ENCODE measurements around the gene EIF5A.
A peak's percentile ranks its signal among the peaks of the same experiment; 100 is the strongest.

EIF5A gene

GRCh38 chr17:7307686-7308624 is 527 bp downstream of the EIF5A start:
- peak; percentile 68 for DNase-seq (ENCODE audit: low read depth)
- H3K4me1 ChIP-seq (ENCODE audit: control insufficient read depth, insufficient read depth, low read length), result peaks cover 33% of the 10 kb centered on the region
- H3K9me3 ChIP-seq (ENCODE audit: control insufficient read depth, low read length), result no peaks in the 10 kb centered on the region
- no peaks in the 10 kb centered on the region for H3K27me3 ChIP-seq (replicated peaks; ENCODE audit: control insufficient read depth, insufficient read depth, low read length)
- H3K9ac ChIP-seq (ENCODE audit: low read length), result peak overlapping the region; percentile 96
- peak overlapping the region; percentile 94 for H3K4me3 ChIP-seq (ENCODE audit: low read length)
- peaks cover 36% of the 10 kb centered on the region for H3K36me3 ChIP-seq (ENCODE audit: control insufficient read depth, insufficient read depth, low read length, severe bottlenecking)

GRCh38 chr17:7308625-7309433 is 1.4 kb downstream of the EIF5A start:
- Histone ChIP-seq H3K4me1 (ENCODE audit: control insufficient read depth, insufficient read depth, low read length) (peaks cover 42% of the 10 kb centered on the region), H3K9me3 (ENCODE audit: control insufficient read depth, low read length) (no peaks in the 10 kb centered on the region), H3K4me3 (ENCODE audit: low read length) (peak overlapping the region; percentile 94), H3K36me3 (ENCODE audit: control insufficient read depth, insufficient read depth, low read length, severe bottlenecking) (peaks cover 45% of the 10 kb centered on the region), H3K27me3 (replicated peaks; ENCODE audit: control insufficient read depth, insufficient read depth, low read length) (no peaks in the 10 kb centered on the region), H3K9ac (ENCODE audit: low read length) (peak overlapping the region; percentile 96)
- DNase-seq (ENCODE audit: low read depth), result peak; percentile 94

GRCh38 chr17:7309628-7310027 is 2.2 kb downstream of the EIF5A start:
- H3K4me1 ChIP-seq (ENCODE audit: control insufficient read depth, insufficient read depth, low read length), result peaks cover 49% of the 10 kb centered on the region
- no peaks in the 10 kb centered on the region for H3K9me3 ChIP-seq (ENCODE audit: control insufficient read depth, low read length)
- peaks cover 48% of the 10 kb centered on the region for H3K36me3 ChIP-seq (ENCODE audit: control insufficient read depth, insufficient read depth, low read length, severe bottlenecking)
- peak overlapping the region; percentile 96 for H3K9ac ChIP-seq (ENCODE audit: low read length)
- peak overlapping the region; percentile 94 for H3K4me3 ChIP-seq (ENCODE audit: low read length)
- DNase-seq (ENCODE audit: low read depth), result no peak
- H3K27me3 ChIP-seq (replicated peaks; ENCODE audit: control insufficient read depth, insufficient read depth, low read length), result no peaks in the 10 kb centered on the region

GRCh38 chr17:7311110-7311705 is 3.8 kb downstream of the EIF5A start:
- DNase-seq (ENCODE audit: low read depth), result no peak
- no peaks in the 10 kb centered on the region for H3K9me3 ChIP-seq (ENCODE audit: control insufficient read depth, low read length)
- peaks cover 56% of the 10 kb centered on the region for H3K4me1 ChIP-seq (ENCODE audit: control insufficient read depth, insufficient read depth, low read length)
- no peak overlapping the region for H3K4me3 ChIP-seq (ENCODE audit: low read length)
- H3K9ac ChIP-seq (ENCODE audit: low read length), result peak overlapping the region; percentile 47
- no peaks in the 10 kb centered on the region for H3K27me3 ChIP-seq (replicated peaks; ENCODE audit: control insufficient read depth, insufficient read depth, low read length)
- peaks cover 53% of the 10 kb centered on the region for H3K36me3 ChIP-seq (ENCODE audit: control insufficient read depth, insufficient read depth, low read length, severe bottlenecking)

- Histone ChIP-seq H3K36me3 (ENCODE audit: control insufficient read depth, insufficient read depth, low read length, severe bottlenecking) (peaks cover 59% of the 10 kb centered on the region), H3K4me1 (ENCODE audit: control insufficient read depth, insufficient read depth, low read length) (peaks cover 56% of the 10 kb centered on the region), H3K9ac (ENCODE audit: low read length) (no peak overlapping the region), H3K27me3 (replicated peaks; ENCODE audit: control insufficient read depth, insufficient read depth, low read length) (no peaks in the 10 kb centered on the region), H3K9me3 (ENCODE audit: control insufficient read depth, low read length) (no peaks in the 10 kb centered on the region), H3K4me3 (ENCODE audit: low read length) (no peak overlapping the region)
- no peak for DNase-seq (ENCODE audit: low read depth)
Measured at GRCh38 chr17:7312432-7313087, 5.1 kb downstream of the EIF5A start.

GRCh38 chr17:7313088-7313889 is 5.9 kb downstream of the EIF5A start:
- H3K9ac ChIP-seq (ENCODE audit: low read length), result peak overlapping the region; percentile 91
- peak overlapping the region; percentile 90 for H3K4me3 ChIP-seq (ENCODE audit: low read length)
- H3K27me3 ChIP-seq (replicated peaks; ENCODE audit: control insufficient read depth, insufficient read depth, low read length), result no peaks in the 10 kb centered on the region
- DNase-seq (ENCODE audit: low read depth), result no peak
- peaks cover 56% of the 10 kb centered on the region for H3K4me1 ChIP-seq (ENCODE audit: control insufficient read depth, insufficient read depth, low read length)
- no peaks in the 10 kb centered on the region for H3K9me3 ChIP-seq (ENCODE audit: control insufficient read depth, low read length)
- H3K36me3 ChIP-seq (ENCODE audit: control insufficient read depth, insufficient read depth, low read length, severe bottlenecking), result peaks cover 66% of the 10 kb centered on the region

- H3K9ac ChIP-seq (ENCODE audit: low read length), result peak overlapping the region; percentile 91
- peaks cover 74% of the 10 kb centered on the region for H3K36me3 ChIP-seq (ENCODE audit: control insufficient read depth, insufficient read depth, low read length, severe bottlenecking)
- no peak for DNase-seq (ENCODE audit: low read depth)
- peak overlapping the region; percentile 90 for H3K4me3 ChIP-seq (ENCODE audit: low read length)
- peaks cover 55% of the 10 kb centered on the region for H3K4me1 ChIP-seq (ENCODE audit: control insufficient read depth, insufficient read depth, low read length)
- no peaks in the 10 kb centered on the region for H3K27me3 ChIP-seq (replicated peaks; ENCODE audit: control insufficient read depth, insufficient read depth, low read length)
- H3K9me3 ChIP-seq (ENCODE audit: control insufficient read depth, low read length), result no peaks in the 10 kb centered on the region
Measured at GRCh38 chr17:7313890-7314718, 6.7 kb downstream of the EIF5A start.

GRCh38 chr17:7314719-7315569 is 7.5 kb downstream of the EIF5A start, which contains the start of gene GPS2:
Gene GPS2, minus strand, starts transcription at chr17:7315360. Its CDS starts 308 bp downstream, at chr17:7315052.
- H3K9me3 ChIP-seq (ENCODE audit: control insufficient read depth, low read length), result no peaks in the 10 kb centered on the region
- H3K4me3 ChIP-seq (ENCODE audit: low read length), result peak within 1 kb of the TSS; percentile 90
- peak; percentile 93 for DNase-seq (ENCODE audit: low read depth)
- H3K9ac ChIP-seq (ENCODE audit: low read length), result peak within 1 kb of the TSS; percentile 91
- no peaks in the 10 kb centered on the region for H3K27me3 ChIP-seq (replicated peaks; ENCODE audit: control insufficient read depth, insufficient read depth, low read length)
- H3K4me1 ChIP-seq (ENCODE audit: control insufficient read depth, insufficient read depth, low read length), result peaks cover 46% of the 10 kb centered on the region
- H3K36me3 ChIP-seq (ENCODE audit: control insufficient read depth, insufficient read depth, low read length, severe bottlenecking), result peaks cover 67% of the 10 kb centered on the region

GRCh38 chr17:7315570-7316235 is 8.3 kb downstream of the EIF5A start:
- H3K9me3 ChIP-seq (ENCODE audit: control insufficient read depth, low read length), result no peaks in the 10 kb centered on the region
- no peaks in the 10 kb centered on the region for H3K27me3 ChIP-seq (replicated peaks; ENCODE audit: control insufficient read depth, insufficient read depth, low read length)
- H3K4me3 ChIP-seq (ENCODE audit: low read length), result peak overlapping the region; percentile 90
- DNase-seq (ENCODE audit: low read depth), result no peak
- peaks cover 65% of the 10 kb centered on the region for H3K36me3 ChIP-seq (ENCODE audit: control insufficient read depth, insufficient read depth, low read length, severe bottlenecking)
- H3K4me1 ChIP-seq (ENCODE audit: control insufficient read depth, insufficient read depth, low read length), result peaks cover 39% of the 10 kb centered on the region
- peak overlapping the region; percentile 91 for H3K9ac ChIP-seq (ENCODE audit: low read length)

Data from adipocyte (in vitro differentiated cells).